NCI-H2107 treated with DMSO at 0.1 percent for 48 hours (cell line): ENCODE results near the gene KCNH2.

Experiments used
- DNase-seq: peaks from one replicate; lab custom pipeline; 2025; ENCODE audit not compliant: unreplicated experiment; lab: John Stamatoyannopoulos, UW

The KCNH2 gene

GRCh38 chr7:150976529-150977381 is 1.4 kb downstream of the KCNH2 start:
- DNase-seq: peak; percentile 84

GRCh38 chr7:150975536-150976319 is 2.4 kb downstream of the KCNH2 start:
- no peak for DNase-seq

- peak; percentile 75 for DNase-seq
Observed at GRCh38 chr7:150974468-150975391, 3.4 kb downstream of the KCNH2 start.

GRCh38 chr7:150973571-150974451 is 4.3 kb downstream of the KCNH2 start:
- DNase-seq: peak; percentile 89

- no peak for DNase-seq
Observed at GRCh38 chr7:150972741-150973140, 5.4 kb downstream of the KCNH2 start.

- peak; percentile 65 for DNase-seq
Observed at GRCh38 chr7:150972023-150972468, 6.1 kb downstream of the KCNH2 start.

GRCh38 chr7:150971242-150972022 is 6.7 kb downstream of the KCNH2 start:
- peak; percentile 65 for DNase-seq

GRCh38 chr7:150970424-150970823 is 7.7 kb downstream of the KCNH2 start:
- DNase-seq: no peak

GRCh38 chr7:150969475-150969874 is 8.6 kb downstream of the KCNH2 start:
- DNase-seq: peak; percentile 79

- peak; percentile 63 for DNase-seq
Observed at GRCh38 chr7:150968734-150969372, 9.3 kb downstream of the KCNH2 start.

- no peak for DNase-seq
Observed at GRCh38 chr7:150968056-150968733, 9.9 kb downstream of the KCNH2 start.

- DNase-seq: no peak
Observed at GRCh38 chr7:150967349-150967748, 10.8 kb downstream of the KCNH2 start.

- DNase-seq: no peak
Observed at GRCh38 chr7:150966002-150966401, 12.1 kb downstream of the KCNH2 start.

- no peak for DNase-seq
Observed at GRCh38 chr7:150965273-150965830, 12.8 kb downstream of the KCNH2 start.

- DNase-seq: no peak
Observed at GRCh38 chr7:150964593-150965111, 13.5 kb downstream of the KCNH2 start.

- DNase-seq: no peak
Observed at GRCh38 chr7:150963707-150964559, 14.2 kb downstream of the KCNH2 start.
